Right renal pelvis (tissue), 4 donors: ENCODE results near the gene FCN1. TPM values are rescaled to one million over a fixed set of nuclear protein-coding genes. Genes with fewer than 3 reads are reported as not detected.
"Not testable (repeated sequence)": the region's sequence is repeated elsewhere in the genome, so short reads cannot be mapped to it uniquely, and the experiment has no call there.

Source experiments
- DNase-seq, 4 donors: peaks; one replicate each; pipeline ENCODE4 v3.0.0-alpha.2; 2013; ENCODE audit warnings: low read depth in 4 of 4, low spot score in 3 of 4, missing footprints in 1 of 4
- polyA plus RNA-seq, 4 donors: library from polyadenylated mRNA; unstranded; fragments of 120-200 nt; gene quantifications; one replicate each; pipeline ENCODE4 v1.2.1, GENCODE V29; 2013; ENCODE audit not compliant: insufficient read length in 4 of 4

Gene FCN1
- polyA plus RNA-seq, 4 donors: 1.8 to 3.2 (median 2.7) TPM

DNA sequence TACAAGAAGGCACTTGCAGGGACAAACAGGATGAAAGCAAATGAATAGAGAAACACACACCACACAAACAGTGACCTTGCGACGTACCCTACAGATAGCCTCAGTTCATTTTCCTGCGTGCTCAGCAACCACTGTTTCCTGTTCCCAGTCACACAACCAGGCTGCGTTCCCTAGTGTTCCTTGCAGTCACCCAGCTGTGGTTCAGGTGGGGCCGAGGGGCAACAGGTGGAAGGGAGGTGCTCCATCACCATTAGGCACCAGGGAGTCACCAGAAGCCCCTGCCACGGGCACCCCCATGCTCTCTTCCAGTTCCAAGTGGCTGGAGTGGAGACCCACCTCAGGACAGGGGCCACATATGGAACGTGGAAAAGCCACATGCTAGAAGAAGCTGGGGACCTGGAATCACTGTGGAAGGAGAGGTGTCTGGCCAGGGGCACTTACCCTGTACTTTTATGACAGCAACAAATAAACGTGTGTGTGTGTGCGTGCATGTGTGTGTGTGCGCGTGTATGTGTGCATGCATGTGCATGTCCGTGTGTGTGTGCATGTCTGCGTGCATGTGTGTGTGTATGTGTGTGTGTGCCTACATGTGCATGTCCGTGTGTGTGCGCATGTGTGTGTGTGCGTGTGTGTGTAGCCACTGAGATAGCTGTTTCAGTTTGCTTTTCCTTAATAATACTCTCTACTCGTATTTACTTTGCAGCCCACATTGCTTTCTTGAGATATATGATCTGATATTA lies 55.9 kb downstream of the FCN1 start:
- no peak for DNase-seq

DNA sequence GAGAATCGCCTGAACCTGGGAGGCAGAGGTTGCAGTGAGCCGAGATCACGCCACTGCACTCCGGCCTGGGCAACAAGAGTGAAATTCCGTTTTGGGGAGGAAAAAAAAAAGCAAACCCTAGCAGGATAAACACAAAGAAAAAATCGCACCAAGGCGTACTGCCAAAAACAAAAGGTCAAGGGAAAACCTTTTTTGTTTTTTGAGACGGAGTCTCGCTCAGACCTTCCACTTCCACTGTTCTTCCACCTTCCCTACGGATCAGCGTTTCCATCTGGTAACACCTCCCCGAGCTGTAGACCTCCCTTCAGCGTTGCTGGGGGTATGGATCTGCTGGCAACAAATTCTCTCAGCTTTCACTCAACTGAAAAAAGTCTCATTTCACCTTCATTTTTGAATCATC lies 57.2 kb downstream of the FCN1 start:
- no peak for DNase-seq

DNA sequence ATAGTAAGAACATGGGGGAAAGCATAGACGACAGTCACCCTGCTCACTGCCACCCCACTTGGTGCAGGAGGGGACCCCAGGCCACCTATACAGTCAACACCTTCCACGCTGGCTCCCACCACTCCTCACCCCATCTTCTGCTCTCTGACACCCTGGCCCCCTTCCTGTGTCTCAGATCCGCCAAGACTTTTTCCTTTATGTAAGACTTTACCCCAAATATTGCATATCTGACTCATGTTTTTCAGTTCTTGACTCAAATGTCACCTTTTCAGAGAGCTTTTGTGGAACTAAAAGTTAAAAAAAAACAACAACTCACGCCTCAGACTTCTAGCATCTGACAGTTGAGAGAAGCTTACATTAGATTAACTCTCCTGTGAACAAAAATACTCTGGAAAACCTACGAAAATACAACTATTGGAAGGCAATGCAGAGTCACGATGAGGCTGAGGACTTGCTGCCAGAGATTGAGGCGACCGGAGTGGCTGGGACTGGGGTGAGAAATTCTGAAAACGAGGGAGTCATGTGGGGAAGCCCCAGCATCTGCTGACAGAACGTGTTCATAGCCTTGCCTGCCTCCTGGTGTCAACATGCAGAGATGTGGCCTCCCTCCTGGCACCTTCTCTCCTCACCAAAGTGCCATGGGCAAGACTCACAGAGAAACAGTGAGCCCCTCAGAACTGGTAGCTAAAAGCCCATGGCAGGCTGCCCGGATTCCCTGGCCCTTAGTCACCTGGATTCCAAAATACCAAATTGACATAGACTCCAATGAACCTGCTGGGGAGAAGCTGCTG lies 59.5 kb downstream of the FCN1 start:
- DNase-seq: no peak

DNA sequence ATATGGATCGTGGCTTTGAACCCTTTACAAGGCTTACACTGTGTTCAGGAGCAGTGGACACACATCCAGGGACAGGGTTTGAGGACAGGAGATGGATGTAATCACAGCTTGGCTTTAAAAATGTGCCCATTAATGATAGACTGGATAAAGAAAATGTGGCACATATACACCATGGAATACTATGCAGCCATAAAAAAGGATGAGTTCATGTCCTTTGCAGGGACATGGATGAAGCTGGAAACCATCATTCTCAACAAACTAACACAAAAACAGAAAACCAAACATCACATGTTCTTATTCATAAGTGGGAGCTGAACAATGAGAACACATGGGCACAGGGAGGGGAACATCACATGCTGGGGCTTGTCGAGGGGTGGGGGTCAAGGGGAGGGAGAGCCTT lies 60.3 kb downstream of the FCN1 start:
- DNase-seq: not testable (repeated sequence)

DNA sequence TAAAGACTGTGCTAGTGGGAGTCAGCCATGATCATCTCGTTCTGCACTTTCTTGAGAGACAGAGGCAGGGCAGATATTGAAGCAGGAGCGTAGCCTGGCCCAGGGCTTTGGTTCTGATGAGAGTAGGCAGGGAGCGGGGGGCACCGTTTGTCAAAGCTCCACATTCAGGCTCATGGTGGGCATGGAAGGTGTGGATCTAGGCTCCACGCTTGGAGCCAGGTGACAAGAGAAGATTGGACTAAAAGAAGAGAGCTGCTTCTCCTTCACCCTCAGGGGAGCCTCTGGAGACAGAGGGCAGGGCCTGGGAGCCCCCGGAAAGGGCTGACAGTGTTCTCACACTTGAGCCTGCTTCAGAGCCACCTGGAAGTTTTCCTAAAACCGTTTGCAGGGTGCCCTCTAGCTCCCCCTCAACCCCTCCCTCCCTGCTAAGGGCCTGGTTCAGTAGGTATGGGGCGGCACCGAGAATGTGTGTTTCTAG lies 61.8 kb downstream of the FCN1 start:
- DNase-seq: no peak

Other genes starting within 250 kb of the FCN1 start
- under 1 TPM; 0.18 to 0.96 (median 0.49) TPM for gene FCN2, start 37.1 kb downstream of the FCN1 start, polyA plus RNA-seq
- gene OLFM1, start 169.8 kb upstream of the FCN1 start, polyA plus RNA-seq: 1 to 10 TPM; 3.8 to 7.3 (median 5.0) TPM